ENCODE measurements around the gene UVRAG.

DNA sequence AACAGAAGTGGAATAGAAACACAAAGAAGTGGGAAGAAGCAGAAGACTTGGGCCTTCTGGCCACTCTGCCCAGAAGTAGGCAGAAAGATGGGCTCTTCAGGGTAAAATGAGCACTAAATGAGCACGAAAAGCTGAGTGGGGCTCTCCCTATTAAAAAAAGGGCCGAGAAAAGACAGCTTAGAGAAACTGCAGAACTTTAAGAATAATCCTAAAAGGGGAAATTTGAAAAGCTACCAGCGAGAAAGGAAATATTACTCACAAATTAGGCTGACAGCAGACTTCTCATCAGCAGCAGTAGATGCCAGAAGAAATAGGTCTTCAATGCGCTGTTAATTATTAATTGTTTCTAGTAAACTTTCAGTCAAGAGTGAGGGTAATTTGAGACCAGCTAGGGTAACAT, 78.2 kb downstream of the UVRAG start:
- TF ChIP-seq, protein P1, sequence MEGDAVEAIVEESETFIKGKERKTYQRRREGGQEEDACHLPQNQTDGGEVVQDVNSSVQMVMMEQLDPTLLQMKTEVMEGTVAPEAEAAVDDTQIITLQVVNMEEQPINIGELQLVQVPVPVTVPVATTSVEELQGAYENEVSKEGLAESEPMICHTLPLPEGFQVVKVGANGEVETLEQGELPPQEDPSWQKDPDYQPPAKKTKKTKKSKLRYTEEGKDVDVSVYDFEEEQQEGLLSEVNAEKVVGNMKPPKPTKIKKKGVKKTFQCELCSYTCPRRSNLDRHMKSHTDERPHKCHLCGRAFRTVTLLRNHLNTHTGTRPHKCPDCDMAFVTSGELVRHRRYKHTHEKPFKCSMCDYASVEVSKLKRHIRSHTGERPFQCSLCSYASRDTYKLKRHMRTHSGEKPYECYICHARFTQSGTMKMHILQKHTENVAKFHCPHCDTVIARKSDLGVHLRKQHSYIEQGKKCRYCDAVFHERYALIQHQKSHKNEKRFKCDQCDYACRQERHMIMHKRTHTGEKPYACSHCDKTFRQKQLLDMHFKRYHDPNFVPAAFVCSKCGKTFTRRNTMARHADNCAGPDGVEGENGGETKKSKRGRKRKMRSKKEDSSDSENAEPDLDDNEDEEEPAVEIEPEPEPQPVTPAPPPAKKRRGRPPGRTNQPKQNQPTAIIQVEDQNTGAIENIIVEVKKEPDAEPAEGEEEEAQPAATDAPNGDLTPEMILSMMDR (conservative IDR thresholded peaks at IDR 0.05; ENCODE audit: low read depth, low read length): no peak
- TF ChIP-seq MAFK (IDR thresholded peaks at IDR 0.05; ENCODE audit: low read depth, low read length): no peak
- TF ChIP-seq BHLHE40 (IDR thresholded peaks at IDR 0.05; ENCODE audit: low read depth, low read length): no peak
- no peak for TF ChIP-seq RCOR1 (IDR thresholded peaks at IDR 0.05; ENCODE audit: insufficient replicate concordance, low read length)
- no peak for TF ChIP-seq POLR2A (IDR thresholded peaks at IDR 0.05; ENCODE audit: low read depth, low read length)
- no peak for TF ChIP-seq NFE2L2 (IDR thresholded peaks at IDR 0.05; ENCODE audit: low read depth, low read length)
- TF ChIP-seq FOS (IDR thresholded peaks at IDR 0.05; ENCODE audit: low read depth, low read length): no peak
- no peak for TF ChIP-seq RFX5 (IDR thresholded peaks at IDR 0.05; ENCODE audit: low read depth, low read length)
- no peak for TF ChIP-seq SMC3 (IDR thresholded peaks at IDR 0.05; ENCODE audit: low read depth, low read length)

Measured in IMR-90 (cell line).